GM18511 (cell line): ENCODE data around the gene ADCY2.

Experiments used
- ATAC-seq: cut with Tn5 transposase; IDR thresholded peaks from one replicate; pipeline ENCODE4 v1.9.1; 2021; ENCODE audit warnings: mild to moderate bottlenecking, moderate library complexity; ENCODE audit not compliant: unreplicated experiment

Gene ADCY2

DNA sequence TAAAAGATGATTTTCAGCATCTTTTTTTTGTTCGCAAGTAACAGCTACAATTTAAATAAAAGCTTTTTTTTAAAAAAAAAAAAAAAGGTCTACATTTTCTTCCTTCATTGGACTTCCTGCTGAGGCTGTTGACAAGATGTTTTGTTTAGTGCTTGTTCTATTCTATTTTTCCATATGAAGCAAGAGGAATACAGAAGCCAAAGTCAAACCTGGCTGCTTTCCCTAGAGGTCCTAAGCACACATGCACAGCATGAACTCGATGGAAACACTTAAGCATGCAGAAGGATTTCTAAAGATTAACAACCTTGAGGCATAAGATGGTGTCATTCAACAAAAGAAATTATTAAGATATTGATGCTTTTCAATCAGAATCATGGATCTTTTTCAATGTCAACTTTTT is 105.1 kb downstream of the ADCY2 start:
- ATAC-seq: no peak

DNA sequence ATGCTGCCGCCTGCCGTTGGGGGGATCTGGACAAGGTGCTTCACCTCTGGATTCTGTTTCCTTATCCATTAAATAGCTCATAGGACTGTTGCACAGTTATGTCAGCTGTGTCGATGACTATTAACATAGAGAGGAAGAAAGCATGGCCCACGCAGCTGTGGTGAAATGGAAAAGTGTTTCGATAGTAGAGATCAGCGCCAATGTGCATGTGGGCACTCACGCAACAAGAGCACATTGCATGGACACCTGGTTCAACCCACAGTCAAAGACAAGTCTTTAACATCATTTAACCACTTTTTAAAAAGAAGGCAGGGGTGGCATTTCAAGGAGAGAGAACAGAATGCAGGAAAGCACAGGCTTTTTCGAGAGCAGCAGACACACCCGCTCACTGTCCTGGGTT is 107.6 kb downstream of the ADCY2 start:
- ATAC-seq: no peak

DNA sequence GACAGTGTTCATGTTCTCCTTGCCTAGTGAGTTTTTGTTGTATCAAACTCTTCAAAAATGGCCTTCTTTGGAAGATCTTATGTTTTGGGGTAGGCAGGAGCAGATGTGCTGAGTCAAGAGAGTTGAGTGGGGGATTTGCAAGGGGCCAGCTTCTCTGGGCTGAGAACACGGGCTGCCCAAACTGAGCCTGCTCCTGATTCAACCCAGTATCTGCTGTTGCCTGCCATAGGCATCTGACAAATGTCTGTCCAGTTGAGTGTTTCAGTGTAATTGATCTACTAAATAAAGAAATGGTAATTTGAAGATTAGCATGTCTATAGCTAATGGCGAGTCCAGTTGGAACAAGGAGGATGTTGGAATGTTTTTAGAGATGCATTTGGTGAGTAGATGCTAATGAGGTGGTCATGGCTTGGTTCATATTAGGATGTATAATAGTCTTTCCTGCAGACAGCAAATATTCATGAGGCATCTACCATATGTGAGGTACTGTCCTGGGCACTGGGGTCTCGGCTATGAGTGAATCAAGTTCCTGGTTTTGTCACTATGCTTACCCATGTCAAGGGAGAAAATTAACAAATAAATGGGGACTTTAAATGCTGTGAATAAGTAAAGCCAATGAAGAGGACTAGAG is 119.5 kb downstream of the ADCY2 start:
- no peak for ATAC-seq

DNA sequence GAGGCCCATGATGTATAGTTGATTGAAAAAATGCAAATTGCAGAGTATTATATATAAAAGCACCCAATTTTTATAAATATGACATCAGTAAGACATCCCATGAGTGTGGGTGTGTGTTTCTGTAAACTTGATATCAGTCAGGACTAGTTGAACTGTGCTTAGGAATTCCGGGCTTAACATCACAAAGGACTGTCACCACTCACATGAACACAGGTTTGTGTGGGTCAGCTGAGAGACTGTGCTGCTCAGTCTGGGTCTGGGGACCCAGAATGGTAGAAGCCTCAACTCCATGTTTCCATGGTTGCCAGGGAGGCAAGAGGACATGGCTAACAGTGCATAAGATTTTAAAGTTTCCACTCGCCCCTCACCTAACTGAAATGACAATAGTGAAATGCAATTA is 120.3 kb downstream of the ADCY2 start:
- no peak for ATAC-seq

DNA sequence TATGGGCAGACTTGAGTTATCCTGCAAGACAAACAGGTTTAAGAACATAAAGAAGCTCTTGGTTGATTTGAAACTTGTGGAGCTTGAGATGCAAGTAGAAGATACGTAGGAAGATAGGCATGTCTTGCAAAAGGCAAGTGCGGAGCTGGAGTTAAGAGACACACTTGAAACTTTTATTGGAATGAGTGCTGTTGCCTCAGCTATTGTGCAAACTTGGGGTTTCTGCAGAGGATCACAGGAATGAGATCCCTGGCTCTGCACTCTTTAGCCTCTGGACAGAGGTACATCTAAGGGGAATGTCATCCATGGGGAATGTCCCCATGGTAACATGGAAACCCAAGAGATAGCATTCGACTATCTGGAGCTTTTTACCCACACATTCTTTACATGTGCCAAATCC is 121.1 kb downstream of the ADCY2 start:
- no peak for ATAC-seq

DNA sequence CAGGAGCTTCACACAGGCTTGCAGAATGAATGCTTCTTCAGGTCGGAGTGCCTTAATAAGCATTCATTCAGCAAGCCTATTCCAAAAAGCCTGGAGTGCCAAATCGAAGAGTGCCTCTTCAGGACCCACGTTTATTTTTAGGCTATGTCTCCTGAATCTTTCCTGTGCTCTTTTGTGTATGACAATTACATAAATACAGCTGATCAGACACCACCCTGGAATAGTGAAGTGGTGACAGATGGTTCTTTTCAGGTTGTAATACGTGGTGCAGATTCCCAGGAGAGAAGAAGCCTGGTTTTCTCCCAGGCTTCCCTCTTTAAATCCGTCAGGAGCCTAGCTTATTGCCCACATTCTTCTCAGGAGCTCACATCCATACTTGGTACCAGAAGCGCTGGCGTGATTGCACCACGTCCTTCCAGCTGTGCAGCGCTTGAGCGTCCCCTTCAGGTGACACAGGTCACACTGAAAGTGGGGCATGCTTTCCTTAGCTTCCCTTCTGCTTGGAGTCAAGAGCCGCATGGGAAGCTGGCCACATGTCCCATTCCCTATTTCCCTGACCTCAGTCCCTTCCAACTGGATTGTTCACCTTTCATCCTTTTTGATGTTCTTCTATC is 123.1 kb downstream of the ADCY2 start:
- ATAC-seq: no peak

DNA sequence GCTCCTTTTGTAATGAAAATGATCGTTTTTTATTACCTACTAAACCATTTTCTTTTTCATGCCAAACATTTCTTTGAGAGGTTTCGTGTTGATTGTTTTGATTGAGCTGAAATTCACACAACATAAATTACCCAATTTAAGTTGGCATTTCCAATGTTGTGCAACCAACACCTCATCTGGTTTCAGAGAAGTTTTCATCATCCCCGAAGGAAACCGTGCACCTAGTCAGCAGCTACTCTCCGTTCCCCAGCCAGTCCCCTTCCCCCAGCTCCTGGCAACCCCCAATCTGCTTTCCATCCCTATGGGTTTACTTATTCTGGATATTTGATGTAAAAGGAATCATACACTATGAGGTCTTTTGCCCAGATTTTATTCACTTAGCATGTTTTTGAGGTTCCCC is 123.6 kb downstream of the ADCY2 start:
- no peak for ATAC-seq

DNA sequence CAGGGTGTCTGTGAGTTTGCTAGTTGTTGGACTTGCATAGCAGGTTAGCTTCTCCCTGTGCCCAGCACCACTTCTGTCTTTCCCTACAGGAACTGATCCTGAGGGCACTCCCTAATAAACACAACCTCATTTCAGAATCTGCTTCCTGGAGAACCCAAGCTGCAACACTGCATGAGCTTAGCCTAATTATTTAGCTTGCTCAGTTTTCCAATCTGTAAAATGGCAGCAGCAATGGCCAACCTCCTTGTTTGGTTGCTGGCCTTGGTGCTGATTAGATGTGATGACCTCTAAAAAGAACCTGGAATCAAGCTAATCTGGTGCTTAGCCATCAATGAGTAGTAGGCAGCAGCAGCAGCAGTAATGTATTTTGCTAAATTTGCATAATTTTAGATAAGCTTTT is 133.9 kb downstream of the ADCY2 start:
- ATAC-seq: no peak

DNA sequence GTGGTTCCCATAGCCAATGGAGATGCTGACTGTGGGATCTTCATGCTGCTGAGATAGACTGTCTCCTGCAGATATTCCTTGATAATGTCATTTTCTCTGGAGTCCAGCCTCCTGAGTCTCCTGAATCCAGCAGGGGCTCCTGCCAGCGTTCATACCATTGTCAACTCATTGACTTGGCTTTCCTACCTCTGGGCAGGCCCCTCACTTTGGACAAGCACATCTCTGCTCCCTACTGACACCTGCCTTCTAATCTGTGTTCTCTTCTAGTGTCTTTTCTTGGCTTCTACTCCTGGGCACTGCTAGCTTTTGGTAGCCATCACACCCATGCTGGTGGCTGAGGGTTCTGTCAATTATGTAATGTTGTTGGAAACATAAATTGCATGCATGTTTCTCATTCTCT is 138.0 kb downstream of the ADCY2 start:
- ATAC-seq: no peak

DNA sequence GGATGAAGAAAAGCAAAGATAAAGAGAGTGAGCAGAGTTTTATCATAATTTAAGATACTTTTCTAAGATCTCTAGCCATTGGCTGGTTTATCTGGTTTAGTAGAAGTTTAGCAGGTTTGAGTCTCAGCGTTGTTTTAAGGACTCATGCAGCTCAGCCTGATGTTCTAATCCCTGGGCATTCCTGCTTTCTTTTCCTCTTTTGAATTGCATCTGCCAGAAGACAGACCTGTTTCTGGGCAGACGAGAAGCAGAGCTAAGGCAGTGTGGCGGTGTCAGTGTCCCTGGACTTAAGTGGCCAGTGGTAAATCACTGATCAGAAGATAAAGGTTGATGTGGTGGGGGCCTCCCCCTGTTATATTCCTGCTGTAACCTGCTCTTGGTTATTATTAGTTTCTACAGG is 138.6 kb downstream of the ADCY2 start:
- no peak for ATAC-seq

DNA sequence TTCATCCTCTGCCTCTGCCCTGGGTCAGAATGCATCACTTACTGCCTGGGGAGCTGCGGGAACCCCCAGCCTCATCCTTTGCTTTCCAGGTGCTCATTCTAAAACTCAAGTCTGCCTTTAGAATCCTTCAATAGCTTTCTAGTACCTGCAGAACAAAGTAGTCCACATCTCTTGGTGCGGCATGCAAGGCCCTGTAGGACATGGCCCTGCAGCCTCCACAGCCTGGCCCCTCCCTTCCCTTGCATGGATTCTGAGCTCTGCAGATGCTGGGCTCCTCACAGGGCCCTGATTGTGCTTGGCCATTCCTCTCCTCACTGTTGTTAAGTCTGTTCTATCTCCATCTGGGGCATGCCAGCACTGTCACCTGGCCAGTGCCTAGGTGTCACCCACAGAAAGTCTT is 141.6 kb downstream of the ADCY2 start:
- no peak for ATAC-seq

DNA sequence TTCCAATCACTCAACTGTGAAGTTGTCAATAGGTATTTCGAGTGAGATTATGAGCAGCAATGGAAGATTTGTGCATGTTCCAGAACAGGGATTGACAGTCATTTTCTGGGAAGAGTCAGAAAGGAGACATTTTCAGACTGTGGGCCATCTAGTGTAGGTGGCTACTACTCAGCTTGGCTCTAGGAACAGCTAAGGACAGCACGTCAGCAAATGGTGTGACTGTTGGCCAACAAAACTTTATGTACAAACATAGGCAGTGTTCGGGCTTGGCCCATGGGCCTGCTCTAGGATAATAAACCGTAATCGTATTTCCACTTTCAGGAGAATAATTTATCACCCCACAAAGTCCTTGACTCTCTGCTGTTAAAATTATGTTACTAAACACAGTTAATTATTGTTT is 143.6 kb downstream of the ADCY2 start:
- ATAC-seq: no peak

DNA sequence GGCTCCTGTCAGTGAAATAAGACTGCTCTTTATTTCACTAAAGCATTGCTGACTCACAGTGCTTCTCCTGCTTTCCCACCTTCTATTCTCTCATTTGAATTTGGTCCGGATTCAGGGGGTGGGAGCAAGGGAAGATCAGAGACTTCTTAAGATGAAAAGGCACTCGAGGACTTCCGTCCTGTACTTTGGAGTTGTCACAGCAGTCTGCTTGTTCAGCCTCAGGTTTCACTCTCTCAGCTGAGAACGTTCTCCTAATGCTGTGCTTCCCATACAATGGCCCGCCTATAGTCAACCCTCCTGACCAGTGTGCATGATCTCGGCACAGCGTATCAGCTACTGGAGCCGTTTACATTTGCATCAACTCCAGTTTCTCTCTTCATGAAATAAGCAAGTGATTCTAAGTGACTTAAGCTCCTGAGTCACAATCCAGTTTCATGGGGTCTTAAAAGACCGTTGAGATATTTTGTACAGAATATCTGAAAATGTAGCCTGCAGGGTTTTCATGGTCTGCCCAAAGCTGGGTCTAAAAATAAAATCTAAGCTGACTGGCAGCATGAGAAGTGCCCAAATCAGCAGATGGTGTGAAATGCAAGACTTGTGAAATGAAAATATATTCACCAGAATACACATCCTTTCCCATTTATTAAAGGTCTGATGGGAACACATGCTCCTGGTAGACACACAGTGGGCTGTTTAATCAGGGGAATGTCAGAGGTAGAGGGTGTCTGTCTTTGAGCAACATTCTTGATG is 145.0 kb downstream of the ADCY2 start:
- no peak for ATAC-seq

DNA sequence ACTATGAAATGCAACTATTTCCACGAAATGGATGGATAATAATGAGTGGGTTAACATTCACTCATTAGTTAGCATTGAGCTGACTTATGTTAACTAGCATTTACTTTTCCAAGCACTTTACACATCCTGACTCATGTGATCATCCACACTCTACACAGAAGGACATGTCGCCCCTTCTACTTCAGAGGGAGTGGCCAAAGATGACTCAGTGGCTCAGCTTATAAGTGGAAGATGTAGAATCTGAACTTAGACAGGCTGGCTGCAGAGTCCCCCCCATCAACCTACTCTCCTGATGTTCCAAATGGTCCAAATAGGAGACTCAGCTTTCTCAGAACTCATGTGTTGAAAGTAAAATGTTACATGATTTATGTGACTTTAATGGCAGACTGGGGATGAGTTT is 146.0 kb downstream of the ADCY2 start:
- ATAC-seq: no peak

DNA sequence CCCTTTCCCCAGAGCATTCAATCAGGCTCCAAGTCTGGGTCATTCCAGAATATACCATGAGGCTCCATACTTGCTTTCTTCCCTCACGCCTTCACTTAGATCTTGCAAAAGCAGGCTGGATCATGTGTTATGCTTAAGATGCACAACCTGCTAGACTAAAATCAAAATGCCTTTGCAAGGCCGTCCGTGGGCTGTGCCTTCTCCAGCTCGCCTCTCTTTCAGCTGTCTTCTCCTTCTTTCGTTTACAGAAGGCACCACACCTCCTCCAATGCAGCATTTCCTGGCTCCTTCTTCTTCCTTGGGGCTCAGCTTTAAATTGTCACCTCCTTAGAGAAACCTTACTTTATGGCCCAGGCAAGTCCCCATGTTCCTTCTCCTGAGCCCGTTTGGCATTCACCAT is 150.6 kb downstream of the ADCY2 start:
- ATAC-seq: no peak

DNA sequence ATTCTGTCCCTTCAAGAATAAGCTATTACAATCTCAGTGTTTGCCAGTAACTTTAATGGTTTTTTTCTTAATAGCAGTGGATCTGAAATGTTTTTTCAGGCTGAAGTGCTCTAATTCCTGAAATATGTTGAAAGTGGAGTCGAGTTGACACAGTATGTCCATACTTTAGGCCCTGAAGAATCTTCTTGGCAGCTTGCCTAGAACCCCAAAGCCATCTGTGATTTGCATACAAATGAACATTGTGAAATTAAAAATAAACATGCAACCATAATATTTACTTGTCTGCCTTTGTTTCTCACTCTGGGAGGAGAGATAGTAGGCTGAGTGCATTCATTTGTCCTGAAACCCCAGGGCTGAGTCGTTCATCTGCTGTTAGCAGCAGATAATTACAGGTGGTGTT is 152.7 kb downstream of the ADCY2 start:
- ATAC-seq: no peak

DNA sequence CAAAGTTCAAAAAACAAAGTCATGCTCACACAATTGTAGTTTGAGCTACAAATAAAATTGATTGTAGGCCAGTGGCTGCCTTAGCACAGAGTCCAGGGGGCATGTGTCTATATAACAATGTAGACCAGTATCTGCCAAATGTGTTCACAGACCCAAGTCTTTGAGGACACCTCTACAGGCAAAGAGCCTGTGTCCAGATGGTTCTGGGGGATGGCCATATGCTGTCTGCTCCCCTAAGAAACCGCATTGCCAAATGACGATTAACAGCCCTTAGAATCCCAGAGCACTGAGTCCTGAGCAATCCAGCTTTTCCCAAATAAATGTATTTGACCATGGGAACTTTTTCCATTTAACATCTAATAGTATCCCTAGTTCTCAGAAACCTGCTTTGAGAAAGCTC is 169.6 kb downstream of the ADCY2 start:
- ATAC-seq: no peak

DNA sequence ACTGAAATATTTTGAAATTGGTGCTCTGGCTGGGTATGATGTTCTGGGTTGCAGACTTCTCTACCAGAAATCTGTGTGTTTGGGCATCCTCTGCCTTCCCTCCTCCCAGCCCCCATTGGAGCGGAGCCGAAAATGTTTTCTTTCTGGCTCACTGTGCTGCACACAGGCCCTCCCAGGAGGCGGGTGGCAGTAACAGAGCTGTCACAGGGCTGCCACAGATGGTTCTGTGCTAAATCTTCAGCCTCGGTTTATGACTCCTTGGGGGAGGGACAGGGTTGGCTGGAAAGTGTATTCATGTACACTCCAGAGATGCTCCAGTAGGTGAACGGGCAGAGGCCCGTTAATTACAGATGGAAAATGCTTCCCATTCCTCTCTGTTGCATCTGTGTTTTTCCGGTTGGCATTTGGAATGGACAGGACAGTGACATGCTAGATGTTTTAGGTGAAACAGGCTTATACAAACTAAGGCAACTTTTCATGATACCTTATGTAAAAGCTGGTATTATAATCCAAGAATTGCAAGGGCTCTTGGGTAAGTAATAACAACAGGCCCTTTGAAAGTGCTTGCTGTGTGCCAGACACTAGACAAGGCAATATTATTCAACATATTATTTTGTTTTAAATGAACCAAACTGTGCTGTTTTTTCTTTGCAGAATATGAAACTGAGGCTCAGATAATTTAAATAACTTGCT is 180.2 kb downstream of the ADCY2 start:
- no peak for ATAC-seq

DNA sequence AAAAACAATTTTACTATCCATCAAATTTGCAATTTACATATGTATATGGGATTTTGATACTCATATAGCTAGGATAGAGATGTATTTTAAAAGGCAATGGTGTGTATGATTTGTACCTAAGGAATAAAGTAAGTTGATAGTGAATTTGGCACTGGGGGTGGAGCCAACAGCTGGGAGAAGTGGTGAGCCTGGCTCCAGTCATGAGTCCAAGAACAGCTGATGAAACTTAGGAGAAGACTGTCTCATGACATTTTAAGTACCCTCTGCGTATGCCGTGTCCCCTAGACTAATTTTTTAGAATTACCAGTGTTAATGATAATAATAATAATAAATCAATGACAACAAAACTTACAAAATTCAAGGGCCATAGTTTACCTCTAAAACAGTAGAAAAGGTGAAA is 181.4 kb downstream of the ADCY2 start:
- ATAC-seq: no peak

DNA sequence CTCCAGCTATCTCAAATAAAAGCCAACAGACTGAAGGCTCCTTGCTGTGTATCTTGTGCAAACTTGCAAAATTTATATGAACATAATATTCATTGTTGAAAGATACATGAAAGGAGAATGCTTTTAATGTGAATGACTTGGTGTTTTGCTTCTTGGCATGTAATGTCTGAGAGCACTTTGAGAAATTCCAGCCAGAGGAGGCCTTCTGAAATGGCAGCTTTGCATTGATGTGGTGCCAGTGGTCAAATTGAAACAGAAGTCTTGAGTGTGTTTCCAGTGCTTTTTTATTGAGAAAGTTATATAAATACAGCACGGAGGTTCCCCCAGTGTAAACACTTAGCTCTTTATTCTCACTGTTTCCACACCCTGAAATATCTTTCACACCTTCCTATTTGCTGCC is 182.1 kb downstream of the ADCY2 start:
- no peak for ATAC-seq

DNA sequence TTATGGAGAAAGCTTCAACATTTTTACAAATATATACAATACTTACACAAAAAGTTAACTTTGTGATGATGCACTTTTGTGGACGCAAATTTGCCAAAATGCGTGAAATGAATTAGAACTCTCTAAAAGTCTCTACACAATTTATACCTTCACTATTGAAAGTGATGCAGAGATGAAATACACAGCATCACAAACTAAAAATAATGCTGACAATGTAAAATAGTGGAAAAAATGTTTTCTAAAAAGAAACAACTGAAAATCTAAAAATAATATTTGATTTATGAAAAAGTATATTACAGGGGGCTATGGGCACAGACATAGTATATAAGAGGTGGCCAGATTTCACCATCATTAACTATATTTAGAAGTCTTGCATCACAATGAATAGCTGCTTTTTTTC is 188.8 kb downstream of the ADCY2 start:
- no peak for ATAC-seq

DNA sequence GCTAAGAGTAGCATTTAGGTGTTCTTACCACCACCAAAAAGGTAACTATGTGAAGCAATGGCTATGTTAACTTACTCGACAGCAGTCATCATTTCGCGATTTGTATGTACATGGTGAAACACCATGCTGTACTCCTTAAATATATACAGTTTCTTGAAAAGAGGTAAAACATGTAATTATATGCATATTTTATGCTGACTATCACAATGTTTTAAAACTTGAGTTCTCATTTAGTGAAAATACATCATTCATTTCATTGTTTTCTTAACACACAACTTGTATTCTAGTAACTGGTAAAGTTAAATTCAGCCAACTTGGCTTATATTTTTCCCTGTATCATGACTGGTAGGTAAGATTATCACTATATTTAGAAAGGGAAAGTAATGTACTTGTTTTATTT is 189.9 kb downstream of the ADCY2 start:
- ATAC-seq: no peak
